GM18517 (cell line): Measurements from ENCODE around the gene DYSF.
"Not testable (repeated sequence)": the region's sequence is repeated elsewhere in the genome, so short reads cannot be mapped to it uniquely, and the experiment has no call there.

Experiments
- ATAC-seq: cut with Tn5 transposase; IDR thresholded peaks from one replicate; pipeline ENCODE4 v1.9.1; 2021; ENCODE audit warnings: mild to moderate bottlenecking, moderate library complexity; ENCODE audit not compliant: unreplicated experiment

DYSF gene

DNA sequence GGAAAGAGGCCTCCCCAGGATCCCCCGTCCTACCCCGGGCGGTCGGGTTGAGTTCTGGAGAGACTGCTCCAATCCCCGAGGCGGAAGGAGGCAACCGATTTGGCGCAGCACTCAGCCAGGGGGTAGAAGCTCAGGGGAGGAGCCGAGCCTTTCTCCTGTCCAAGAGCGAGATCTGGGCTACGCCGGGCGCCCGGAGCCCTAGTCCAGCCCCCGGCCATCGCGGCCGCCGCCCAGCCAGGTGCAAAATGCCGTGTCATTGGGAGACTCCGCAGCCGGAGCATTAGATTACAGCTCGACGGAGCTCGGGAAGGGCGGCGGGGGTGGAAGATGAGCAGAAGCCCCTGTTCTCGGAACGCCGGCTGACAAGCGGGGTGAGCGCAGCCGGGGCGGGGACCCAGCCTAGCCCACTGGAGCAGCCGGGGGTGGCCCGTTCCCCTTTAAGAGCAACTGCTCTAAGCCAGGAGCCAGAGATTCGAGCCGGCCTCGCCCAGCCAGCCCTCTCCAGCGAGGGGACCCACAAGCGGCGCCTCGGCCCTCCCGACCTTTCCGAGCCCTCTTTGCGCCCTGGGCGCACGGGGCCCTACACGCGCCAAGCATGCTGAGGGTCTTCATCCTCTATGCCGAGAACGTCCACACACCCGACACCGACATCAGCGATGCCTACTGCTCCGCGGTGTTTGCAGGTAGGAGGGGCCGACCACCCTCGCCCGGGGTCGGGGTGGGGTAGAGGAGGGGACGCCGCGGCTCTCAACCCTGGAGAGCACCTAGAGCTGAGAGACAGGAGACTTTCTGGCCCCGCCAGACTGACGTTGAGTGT is at the start of gene DYSF:
Gene DYSF, plus strand, starts transcription at position 158 of the 817 bp plus-strand sequence.
- no peak for ATAC-seq

DNA sequence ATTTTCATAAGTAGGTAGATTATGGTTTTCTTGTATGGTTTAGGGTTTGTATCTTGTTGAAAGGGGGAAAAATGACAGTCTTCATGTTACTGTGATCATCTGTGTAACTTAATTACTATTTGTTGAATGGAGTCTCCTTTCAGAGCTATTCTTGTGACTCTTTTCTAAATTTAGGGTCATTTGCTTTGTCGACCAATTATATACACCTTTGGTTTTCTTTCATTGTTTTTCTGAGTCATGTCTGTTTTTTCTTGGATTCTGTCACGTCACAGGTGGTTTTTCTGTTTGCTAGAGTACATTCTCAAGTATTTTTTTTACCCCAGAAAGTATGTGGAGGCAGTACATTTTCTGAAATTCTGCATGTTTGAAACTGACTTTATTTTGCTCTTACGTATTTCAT is 43.8 kb upstream of the DYSF start:
- ATAC-seq, result no peak

DNA sequence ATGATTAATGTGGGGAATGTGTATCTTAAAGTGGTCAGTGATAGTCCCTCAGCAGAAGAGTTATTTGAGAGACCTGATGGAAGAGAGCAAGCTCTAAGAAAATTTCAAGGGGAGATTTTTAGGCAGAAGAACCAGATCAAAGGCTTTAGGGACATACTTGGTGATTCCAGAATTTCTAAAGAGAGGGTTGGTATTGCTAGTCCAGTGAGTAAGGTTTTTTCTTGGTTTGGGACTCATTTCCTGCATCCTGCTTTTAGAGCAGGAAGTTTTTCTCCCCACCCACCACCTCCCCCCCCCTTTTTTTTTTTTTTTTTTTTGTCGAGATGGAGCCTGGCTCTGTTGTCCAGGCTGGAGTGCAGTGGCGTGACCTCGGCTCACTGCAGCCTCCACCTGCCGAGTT is 42.7 kb upstream of the DYSF start:
- ATAC-seq, result no peak

DNA sequence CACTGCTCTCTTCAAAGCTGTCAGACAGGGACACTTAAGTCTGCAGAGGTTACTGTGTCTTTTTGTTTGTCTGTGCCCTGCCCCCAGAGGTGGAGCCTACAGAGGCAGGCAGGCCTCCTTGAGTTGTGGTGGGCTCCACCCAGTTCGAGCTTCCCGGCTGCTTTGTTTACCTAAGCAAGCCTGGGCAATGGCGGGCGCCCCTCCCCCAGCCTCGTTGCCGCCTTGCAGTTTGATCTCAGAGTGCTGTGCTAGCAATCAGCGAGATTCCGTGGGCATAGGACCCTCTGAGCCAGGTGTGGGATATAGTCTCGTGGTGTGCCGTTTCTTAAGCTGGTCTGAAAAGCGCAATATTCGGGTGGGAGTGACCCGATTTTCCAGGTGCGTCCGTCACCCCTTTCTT is 36.5 kb upstream of the DYSF start:
- not testable (repeated sequence) for ATAC-seq

DNA sequence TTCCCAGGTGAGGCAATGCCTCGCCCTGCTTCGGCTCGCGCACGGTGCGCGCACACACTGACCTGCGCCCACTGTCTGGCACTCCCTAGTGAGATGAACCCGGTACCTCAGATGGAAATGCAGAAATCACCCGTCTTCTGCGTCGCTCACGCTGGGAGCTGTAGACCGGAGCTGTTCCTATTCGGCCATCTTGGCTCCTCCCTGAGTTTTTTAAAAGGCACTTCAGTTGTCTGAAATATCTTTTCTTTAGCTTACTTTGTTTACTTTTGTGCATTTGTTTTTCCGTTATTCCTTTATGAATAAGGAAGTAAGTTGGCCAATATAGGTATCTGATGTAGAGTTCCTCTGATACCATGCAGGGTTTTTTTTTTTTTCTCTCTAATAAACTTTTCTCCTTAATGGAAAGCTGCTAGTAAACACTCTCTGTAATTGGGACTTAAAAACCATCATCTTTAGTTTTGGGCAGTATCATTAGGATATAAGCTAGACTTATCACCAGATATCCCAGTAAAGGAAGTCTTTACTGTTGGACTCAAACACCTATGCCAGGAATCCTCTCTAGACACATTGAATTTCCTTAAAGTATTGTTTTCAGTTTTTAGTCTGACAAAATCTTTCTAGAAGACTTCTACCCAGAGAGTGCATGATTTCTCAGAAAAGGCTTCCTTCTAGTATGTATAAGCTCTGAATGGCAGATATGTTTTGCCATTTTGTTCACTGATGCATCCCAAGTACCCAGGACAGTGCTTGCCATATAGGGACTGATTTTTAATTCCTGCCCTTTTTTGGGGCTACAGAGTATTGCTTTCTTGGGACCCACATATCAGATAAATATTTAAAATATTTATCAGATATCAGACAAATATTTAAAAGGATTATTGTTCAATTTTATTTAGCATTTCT is 35.8 kb upstream of the DYSF start:
- ATAC-seq, result no peak

DNA sequence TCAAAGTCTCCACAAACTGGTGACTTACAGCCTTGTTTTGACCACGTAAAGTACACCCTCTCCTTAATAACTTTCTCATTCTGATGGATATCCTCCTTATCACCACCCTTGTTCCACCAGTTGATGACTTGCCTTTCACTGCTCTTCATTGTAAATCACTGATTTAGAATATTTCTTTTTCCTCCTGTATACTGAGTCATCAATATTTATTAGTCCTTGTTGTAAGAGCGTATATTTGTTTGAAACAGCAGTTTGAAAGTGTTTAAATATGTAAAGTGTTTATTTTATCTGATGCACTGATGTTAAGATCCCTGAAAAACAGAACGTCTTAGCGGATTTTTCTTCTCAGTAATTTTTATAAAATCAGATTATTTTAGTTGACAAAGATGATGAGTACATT is 34.2 kb upstream of the DYSF start:
- ATAC-seq, result no peak

DNA sequence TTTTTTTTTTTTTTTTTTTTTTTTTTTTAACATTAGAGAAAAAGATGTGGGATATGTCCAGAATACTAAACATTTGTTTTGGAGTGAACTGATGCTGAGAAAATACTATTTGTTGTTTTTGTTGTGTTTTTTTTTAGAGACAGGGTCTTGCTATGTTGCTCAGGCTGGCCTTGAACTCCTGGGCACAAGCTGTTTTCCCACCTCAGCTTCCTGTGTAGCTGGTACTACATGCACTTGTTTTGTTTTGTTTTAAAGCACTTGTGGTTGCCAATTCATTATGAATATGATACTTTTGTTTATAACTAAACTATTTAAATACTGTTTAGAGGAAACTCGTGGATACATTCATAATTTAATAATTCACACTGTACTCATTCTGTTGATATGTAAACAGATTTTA is 33.4 kb upstream of the DYSF start:
- ATAC-seq, result no peak

DNA sequence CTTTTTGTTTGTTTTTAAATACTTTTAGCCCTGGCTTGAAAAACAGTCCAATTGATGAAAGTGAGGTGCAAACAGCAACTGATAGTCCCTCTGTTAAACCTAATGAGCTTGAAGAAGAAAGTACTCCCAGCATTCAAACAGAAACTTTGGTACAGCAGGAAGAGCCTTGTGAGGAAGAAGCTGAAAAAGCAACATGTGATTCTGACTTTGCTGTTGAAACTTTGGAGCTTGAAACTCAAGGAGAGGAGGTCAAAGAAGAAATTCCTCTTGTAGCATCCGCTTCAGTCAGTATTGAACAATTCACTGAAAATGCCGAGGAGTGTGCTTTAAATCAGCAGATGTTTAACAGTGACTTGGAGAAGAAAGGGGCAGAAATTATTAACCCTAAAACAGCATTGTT is 30.6 kb upstream of the DYSF start:
- no peak for ATAC-seq

DNA sequence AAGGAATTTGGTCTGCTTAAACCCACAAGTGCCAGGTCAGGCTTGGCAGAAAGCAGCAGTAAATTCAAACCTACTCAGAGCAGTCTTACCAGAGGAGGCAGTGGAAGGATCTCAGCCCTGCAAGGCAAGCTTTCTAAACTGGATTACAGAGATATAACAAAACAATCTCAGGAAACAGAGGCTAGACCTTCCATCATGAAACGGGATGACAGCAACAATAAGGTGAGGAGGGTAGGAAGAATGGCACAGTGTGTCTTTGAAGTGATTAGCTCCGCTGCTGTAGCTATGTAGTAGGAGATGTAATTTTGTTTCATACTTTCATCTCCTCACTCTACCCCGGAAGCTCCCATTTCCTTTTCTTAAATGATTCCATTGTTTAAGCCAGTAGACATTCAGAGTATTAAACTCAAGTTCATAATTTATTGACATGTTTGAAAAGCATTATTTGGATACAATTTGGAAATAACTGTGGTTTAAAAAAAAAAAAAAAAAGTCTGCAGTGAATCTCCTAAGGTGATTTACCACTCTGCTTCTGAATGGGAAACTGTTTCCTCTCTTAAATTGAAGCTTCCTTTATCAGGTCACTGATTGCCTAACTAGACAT is 29.4 kb upstream of the DYSF start:
- ATAC-seq, result no peak

DNA sequence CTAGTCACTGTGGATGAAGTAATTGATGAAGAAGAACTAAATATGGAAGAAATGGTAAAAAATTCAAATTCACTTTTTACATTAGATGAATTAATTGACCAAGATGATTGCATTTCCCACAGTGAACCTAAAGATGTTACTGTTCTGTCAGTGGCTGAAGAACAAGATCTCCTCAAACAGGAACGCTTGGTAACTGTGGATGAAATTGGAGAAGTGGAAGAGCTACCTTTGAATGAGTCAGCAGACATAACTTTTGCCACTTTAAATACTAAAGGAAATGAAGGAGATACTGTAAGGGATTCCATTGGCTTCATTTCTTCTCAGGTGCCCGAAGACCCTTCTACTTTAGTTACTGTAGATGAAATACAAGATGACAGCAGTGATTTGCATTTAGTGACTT is 26.6 kb upstream of the DYSF start:
- no peak for ATAC-seq

DNA sequence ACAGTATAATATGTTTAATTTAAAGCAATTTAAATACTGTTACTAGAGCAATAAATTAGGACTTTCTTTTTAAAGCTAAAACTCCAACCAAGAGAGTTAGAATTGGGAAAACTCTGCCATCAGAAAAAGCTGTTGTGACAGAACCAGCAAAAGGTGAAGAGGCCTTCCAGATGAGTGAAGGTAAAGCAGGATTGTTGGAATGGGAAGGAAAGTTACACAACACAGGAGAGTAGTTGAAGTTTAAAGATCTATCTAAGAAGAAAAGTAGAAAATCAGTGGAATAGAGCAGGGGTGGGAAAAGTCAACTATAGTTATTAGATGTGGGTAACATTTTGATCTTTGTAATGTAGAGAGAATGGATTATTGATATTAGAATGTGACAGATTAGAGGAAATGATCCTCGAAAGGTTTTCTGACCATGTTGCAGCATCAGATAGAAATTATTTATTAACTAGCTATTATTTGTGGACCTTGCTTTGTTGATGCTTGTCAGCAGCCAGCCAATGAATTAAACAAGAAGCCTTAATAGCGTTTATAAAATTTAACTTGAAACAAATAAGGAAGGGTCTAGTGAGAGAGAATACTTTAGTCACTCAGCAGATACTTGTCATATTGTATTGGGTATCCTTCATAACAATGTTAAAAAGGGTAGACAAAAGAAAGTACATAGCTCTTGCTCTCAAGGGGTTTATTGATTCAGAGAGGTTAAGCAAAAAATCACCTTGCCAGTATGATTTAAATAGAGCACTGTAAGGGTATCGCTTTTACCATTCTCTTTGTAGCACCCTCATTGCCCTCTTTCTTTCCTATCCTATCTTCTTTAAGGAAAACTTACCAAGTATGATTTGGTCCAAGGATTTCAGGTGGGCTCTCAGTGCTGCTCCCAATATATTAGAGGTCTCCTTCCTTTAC is 24.6 kb upstream of the DYSF start:
- ATAC-seq, result no peak

DNA sequence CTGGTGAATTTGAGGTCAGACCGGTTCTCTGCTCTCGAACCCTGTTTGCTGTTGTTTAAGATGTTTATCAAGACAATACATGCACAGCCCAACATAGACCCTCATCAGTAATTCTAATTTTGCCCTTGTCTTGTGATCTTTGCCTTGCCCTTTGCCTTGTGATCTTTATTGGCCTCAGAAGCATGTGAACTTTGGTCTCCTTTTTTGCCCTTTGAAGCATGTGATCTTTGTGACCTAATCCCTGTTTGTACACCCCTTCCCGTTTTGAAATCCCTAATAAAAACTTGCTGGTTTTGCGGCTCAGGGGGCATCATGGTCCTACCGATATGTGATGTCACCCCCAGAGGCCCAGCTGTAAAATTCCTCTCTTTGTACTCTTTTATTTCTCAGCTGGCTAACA is 8.2 kb upstream of the DYSF start:
- not testable (repeated sequence) for ATAC-seq

DNA sequence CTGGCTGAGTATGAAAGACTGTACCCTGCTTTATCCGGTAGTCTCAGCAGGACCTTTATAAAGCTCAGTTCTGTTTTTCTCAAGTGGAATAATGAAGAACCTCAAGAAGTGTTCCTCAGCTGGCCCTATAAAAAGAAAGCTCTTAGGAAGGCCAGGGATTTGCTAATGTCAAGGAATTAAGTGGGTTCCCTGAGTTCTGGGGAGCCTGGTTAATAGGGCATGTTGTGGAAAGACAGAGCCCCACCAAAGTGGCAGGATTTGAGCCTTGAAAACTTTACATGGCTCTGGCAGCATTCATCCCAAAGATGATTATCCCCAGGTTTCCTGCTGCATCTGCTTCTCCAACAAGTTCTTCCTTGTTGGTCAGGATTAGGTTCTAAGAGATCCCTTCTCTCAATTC is 6.9 kb upstream of the DYSF start:
- ATAC-seq, result no peak

DNA sequence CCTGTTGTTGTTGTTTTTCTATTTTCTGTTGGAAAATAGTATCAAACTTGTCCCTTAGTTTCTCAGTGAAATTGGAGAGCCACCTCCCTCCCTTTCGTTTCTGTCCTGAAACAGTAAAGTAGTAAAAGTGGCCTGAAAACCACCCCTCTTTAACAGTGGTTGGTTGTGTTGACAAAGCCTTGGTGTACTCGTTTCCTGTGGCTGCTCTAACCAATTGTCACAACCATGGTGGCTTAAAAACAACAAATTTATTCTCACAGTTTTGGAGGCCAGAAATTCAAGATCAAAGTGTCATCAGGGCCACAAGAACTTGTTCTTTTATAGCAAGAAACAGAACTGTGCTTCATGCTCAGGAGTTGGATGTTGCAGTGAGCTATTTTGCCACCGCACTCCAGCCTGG is 4.0 kb upstream of the DYSF start:
- no peak for ATAC-seq

DNA sequence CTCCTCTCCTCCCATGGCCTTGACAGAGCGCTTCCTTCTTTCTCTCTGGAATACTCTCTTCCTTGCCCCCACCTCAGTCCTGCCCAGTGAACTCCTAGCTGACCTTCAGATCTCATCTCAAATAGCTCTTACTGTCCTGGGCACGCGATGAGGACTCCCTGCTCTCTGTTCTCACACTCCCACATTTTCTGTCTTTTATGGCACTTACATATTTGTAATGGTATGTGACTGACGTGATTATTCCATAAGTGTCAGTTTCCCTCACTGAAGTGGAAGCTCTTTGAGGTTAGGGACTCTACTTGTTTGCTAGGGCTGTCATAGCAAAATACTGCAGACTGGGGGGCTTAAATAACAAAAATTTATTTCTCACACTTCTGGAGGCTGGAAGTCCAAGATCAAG is 1.7 kb upstream of the DYSF start:
- no peak for ATAC-seq

DNA sequence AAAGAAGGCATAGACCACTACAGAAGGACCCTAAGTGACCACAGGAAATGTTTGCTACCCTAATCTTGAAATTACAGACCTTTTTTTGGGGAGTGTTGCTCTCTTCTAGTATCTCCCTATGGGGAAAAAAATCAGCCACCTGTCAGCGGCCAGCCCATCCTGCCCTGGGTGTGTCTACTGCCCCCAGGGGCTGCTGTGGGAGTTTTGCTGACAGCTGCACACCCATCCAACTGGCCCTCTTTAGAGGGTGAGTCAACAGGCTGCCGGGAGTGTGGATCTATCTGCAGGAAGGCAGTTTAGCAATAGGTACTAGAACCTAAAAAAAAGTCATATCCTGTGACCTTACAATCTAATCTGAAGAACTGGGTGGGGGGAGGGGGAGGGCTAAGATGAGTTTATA is 796 bp upstream of the DYSF start:
- no peak for ATAC-seq

DNA sequence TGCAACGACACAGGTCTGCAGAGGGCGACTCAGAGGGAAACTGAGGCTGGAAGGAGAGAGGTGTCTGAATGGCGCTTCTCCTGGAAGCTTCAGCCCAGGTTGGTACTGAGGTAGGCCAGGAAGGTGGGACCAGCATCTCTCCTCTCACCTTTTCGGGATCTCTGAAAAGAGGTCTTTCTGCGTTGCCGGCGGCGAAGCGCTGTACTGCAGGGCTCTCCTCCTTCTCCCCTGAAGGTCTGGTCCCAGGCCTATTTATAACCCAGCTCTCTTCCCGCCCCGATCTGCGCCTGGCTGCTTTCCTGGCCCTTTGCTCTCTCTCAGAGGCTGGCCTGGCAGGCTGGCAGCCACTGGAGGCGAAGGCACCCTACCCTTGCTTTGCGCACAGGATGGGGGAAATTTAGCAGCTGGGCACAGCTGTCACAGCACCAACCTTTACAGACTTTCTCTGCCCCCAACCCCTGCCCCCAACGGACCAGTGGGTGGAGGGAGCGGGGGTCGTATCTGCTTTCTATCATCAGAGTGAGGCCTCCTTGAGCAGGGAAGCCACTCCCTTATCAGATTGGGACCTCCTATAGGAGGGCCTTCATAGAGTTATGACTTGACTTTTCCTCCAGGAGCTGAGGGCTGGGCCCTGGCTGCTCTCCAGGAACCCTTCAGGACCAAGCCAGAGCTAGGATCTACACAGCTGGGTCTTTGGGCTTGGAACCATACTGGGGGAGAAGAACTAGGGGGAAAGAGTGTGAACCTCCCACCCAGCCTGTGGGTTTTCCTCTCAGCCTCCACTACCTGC is 1.1 kb downstream of the DYSF start:
- ATAC-seq, result no peak

DNA sequence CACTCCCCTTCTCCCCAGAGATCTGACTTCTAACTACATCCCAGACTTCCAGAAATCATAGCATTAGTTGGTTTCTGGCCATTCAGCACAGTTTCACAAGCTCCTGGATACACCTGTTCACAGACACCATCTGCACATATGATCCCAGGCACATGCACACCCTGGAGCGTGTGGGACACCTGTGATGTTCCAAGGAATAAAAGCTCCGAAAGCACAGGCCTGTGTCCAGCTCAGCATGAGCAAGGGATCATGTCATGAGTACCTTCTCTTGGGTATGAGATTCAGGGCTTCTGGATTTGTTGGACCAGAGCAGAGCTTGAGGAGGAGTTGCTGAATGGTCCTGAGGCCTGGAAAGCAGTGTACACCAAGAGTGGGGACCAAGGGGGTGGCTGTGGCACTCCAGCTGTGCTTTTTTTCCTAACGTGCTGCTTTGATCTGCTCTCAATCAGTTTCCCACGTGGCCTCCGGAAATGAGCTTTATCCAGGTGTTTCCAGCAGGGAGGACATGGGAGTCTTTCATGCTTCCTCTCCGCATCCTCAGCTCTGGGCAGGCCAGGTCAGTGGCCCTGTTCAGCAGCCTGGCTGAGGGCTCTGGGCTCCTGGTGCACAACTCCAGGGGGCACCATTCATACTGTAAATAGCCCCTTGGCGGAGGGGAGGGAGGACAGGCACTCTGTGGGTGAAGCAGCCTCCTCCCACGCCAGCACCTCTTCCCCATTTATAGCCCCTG is 1.8 kb downstream of the DYSF start:
- no peak for ATAC-seq
